Esophagus muscularis mucosa (tissue), 3 donors: ENCODE measurements around the gene TRERF1.

Experiments used
- POLR2A ChIP-seq: fragments of 450-650 bp; IDR thresholded peaks from one replicate; pipeline ENCODE4 v1.6.1; 2017; ENCODE audit warnings: antibody characterized with exemption, moderate library complexity, mild to moderate bottlenecking, low read depth
- TF ChIP-seq, protein P1 (sequence below), 3 experiments: fragments of 200-600 bp in 2 of 3; fragments of 450-650 bp in 1 of 3; sonication (generic) in 2 of 3; IDR thresholded peaks; one replicate each; pipeline ENCODE4 v1.5.1; 2017 to 2019; ENCODE audit warnings: antibody characterized with exemption in 3 of 3, mild to moderate bottlenecking in 2 of 3, moderate library complexity in 1 of 3

DNA sequence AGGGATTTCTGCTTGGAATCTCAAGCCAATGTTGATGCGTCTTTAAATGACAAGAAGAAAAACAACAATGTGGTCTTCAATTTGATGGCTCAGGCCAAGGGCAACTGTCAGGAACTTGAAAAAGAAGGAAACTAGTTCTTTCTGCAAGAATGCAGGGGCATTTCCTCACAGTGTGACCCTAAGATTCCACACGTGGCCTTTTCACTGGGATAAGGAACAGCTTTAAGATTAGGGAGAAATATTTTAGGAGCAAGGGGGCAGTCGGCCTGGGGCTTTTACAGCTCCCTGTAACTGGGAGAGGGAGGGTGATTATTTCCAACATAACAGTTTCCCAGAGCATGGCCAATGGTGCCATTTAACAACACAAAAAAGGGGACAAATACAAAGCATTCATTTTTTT is 194.7 kb downstream of the TRERF1 start:
- TF ChIP-seq, protein P1, sequence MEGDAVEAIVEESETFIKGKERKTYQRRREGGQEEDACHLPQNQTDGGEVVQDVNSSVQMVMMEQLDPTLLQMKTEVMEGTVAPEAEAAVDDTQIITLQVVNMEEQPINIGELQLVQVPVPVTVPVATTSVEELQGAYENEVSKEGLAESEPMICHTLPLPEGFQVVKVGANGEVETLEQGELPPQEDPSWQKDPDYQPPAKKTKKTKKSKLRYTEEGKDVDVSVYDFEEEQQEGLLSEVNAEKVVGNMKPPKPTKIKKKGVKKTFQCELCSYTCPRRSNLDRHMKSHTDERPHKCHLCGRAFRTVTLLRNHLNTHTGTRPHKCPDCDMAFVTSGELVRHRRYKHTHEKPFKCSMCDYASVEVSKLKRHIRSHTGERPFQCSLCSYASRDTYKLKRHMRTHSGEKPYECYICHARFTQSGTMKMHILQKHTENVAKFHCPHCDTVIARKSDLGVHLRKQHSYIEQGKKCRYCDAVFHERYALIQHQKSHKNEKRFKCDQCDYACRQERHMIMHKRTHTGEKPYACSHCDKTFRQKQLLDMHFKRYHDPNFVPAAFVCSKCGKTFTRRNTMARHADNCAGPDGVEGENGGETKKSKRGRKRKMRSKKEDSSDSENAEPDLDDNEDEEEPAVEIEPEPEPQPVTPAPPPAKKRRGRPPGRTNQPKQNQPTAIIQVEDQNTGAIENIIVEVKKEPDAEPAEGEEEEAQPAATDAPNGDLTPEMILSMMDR (IDR thresholded peaks at IDR 0.05), result no peak
- TF ChIP-seq POLR2A, result no peak
